Breast epithelium (tissue), 3 donors: ENCODE measurements around the gene LEKR1.
"Not testable (repeated sequence)": the region's sequence is repeated elsewhere in the genome, so short reads cannot be mapped to it uniquely, and the experiment has no call there.

Experiments used
- CTCF ChIP-seq, 3 donors: fragments of 450-650 bp; IDR thresholded peaks; one replicate each; pipeline ENCODE4 v1.5.1; 2016 to 2017; ENCODE audit warnings: antibody characterized with exemption in 3 of 3, mild to moderate bottlenecking in 3 of 3, moderate library complexity in 3 of 3
- POLR2A ChIP-seq: fragments of 450-650 bp; IDR thresholded peaks from one replicate; pipeline ENCODE4 v1.6.1; 2016; ENCODE audit warnings: antibody characterized with exemption, mild to moderate bottlenecking, moderate library complexity

- not testable (repeated sequence) for TF ChIP-seq CTCF (IDR thresholded peaks at IDR 0.05); POLR2A
Observed at GRCh38 chr3:156822626-156823260, 3.4 kb upstream of the LEKR1 start.
